ENCODE data around the gene CEP170.

Gene CEP170

GRCh38 chr1:243267914-243268653, 13.0 kb upstream of the CEP170 start:
- DNase-seq = peak; percentile 94

DNA sequence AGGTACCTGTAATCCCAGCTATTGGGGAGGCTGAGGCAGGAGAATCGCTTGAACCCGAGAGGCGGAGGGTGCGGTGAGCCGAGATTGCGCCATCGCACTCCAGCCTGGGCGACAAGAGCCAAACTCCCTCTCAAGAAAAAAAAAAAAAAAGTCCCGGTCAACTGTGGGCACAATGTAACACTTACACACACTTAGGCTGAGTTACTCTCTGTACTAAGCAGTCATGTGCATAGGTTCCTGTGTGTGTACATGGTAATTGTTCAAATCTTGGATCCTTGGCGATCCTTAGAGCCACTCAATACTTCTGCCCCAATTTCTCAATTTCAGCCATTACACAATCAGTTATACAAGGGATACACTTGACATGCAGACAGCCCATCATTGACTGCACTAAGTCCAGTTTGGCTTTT, 12.4 kb upstream of the CEP170 start:
- no peak for DNase-seq

DNA sequence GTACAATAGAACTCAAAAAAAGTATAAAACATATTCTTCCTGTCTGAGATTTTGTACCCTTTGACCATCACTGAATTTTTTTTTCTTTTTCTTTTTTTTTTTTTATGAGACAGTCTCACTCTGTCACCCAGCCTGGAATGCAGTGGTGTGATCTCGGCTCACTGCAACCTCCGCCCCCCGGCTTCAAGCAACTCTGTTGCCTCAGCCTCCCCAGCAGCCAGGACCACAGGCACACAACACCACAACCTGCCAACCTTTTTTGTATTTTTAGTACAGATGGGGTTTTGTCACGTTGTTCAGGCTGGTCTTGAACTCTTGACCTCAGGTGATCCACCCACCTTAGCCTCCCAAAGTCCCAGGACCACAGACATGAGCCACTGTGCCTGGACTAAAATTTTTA, 11.2 kb upstream of the CEP170 start:
- no peak for DNase-seq

DNA sequence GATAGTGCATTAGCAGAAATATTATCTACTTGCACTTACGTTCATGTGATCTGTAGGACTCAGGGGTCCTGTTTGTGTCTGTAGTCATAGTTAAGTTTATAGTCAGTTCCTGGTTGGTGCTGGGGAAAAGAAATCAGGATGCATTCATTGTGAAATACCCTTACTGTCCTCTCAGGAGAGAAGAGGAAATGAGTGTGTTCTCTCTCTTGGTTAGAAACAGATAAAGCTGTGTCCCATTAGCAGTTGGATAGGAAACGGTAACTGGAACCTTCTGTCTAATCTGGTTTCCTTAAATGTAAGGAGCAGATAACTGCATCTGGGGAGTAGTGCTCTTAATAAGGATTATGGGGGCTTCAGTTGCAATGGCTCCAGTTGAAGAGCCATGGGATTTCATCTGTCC, 9.6 kb upstream of the CEP170 start:
- DNase-seq = peak; percentile 87

- no peak for DNase-seq
Measured at GRCh38 chr1:243261390-243261789, 6.3 kb upstream of the CEP170 start.

- no peak for DNase-seq
Measured at GRCh38 chr1:243260221-243260880, 5.3 kb upstream of the CEP170 start.

DNA sequence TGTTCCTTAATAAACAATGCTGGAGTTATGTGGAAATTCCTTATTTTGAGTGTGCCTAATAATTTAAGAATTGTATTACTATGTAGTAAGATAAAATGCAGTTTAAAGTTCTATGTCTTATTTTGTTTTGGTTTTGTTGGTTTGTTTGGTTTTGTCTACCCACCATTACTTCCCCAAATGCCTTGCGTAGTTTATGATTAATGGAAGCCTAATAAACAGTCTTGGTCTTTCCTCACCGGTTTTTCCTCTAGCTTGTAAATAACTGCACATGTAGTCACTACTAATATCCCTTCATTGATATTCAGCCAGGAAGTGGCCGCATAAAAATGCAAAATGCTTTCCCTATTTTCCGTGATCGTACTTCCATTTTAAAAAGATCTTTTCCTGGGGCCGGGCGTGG, 3.6 kb upstream of the CEP170 start:
- DNase-seq = no peak

- DNase-seq = no peak
Measured at GRCh38 chr1:243257189-243257588, 2.1 kb upstream of the CEP170 start.

DNA sequence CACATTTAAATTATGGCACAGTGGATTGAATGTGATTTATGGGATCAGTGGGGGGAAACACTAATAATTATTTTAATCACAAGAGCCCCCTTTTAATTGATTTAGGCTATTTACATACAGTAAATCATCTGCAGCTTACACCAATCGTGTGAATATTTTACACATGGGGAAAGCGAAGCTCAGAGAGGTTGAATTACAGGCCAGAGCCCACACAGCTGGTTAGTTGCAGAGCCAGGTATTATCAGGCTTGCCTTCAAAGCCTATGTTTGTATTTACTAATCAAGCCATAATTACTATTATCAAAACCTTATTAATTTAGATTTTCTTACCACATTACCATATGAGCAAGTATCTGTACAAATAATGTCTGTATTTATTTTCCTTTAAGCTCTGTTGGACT, 1.5 kb upstream of the CEP170 start:
- DNase-seq = no peak

GRCh38 chr1:243255791-243256512, 871 bp upstream of the CEP170 start, which contains the start of gene SDCCAG8:
Gene SDCCAG8, plus strand, starts transcription at chr1:243256041. Its CDS starts 133 bp downstream, at chr1:243256174.
- peak; percentile 100 for DNase-seq

- peak; percentile 68 for DNase-seq
Measured at GRCh38 chr1:243254233-243254926, 701 bp downstream of the CEP170 start.

DNA sequence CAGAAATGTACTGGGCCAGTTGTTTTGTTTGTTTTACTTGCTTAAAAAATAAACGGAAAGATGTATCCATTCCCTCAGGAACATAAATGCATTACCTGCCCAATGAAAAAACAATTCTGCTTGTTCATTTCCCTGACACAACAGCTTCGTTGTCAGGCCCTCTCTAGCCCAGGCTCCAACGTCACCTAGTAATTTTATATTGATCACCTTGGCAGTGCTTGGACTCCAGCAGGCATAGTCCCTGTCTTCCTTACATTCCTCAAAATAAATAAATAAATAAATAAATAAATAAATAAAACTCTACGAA, 1.2 kb downstream of the CEP170 start:
- DNase-seq = peak; percentile 6

- DNase-seq = peak; percentile 12
Measured at GRCh38 chr1:243253211-243253925, 1.7 kb downstream of the CEP170 start.

DNA sequence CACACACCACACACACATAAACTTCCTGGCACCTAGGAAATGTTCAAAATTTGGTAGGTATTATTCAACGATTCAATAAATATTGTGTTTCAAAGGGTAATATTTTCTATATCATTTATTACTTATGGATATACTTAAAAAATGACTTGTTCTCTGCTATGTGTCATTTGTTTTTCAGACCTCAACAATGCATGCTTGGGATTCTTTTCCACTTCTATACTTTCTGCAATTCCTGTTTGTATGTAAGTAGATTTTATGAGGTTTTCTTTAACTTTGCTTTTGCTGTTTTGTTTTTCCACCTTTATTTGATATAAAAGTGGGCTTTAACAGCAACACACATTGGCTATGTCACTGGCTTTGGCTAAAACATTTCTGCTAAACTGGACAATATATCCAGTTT, 3.5 kb downstream of the CEP170 start:
- DNase-seq = peak; percentile 28

- DNase-seq = no peak
Measured at GRCh38 chr1:243250102-243250501, 5.0 kb downstream of the CEP170 start.

GRCh38 chr1:243249214-243249613, 5.9 kb downstream of the CEP170 start:
- no peak for DNase-seq

DNA sequence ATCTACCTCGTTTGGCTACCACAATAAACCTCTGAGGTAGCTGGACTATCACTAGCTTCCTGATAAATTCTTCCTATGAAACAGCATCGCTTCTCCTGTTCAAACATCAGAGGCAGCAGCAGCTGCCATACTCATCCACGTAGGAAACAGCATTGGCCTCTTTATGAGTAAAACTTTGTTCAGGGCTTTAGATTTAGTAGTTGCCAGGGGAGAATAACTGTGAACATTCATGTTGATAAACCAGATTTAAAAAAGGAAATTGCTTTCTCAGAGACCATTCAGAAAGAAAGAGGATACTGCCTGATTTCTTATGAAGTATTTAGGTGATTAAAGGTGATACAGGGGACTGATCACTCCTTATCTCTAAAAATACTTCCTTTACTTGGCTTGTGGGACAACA, 7.2 kb downstream of the CEP170 start:
- no peak for DNase-seq

DNA sequence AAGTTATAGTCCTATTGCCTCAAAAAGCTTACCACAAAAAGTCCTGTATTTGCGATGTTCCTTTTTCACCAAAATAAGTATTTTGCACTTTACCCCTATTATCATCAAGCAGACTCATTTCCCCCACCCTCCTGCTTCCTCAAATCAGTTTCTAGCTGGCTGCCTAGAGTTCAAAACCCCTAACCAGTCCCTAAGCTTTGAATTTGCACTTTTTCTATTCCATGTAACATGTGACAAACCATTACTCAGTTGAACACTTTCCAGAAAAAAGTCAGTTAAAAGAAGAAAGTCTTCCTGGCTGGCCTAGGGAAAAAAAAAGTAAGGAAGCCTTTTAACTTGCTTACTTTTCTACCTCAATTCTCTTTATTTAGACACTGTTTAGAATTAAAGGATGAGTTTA, 8.2 kb downstream of the CEP170 start:
- peak; percentile 34 for DNase-seq

GRCh38 chr1:243244432-243244841, 10.6 kb downstream of the CEP170 start:
- DNase-seq = no peak

GRCh38 chr1:243236604-243237252, 18.4 kb downstream of the CEP170 start:
- no peak for DNase-seq

DNA sequence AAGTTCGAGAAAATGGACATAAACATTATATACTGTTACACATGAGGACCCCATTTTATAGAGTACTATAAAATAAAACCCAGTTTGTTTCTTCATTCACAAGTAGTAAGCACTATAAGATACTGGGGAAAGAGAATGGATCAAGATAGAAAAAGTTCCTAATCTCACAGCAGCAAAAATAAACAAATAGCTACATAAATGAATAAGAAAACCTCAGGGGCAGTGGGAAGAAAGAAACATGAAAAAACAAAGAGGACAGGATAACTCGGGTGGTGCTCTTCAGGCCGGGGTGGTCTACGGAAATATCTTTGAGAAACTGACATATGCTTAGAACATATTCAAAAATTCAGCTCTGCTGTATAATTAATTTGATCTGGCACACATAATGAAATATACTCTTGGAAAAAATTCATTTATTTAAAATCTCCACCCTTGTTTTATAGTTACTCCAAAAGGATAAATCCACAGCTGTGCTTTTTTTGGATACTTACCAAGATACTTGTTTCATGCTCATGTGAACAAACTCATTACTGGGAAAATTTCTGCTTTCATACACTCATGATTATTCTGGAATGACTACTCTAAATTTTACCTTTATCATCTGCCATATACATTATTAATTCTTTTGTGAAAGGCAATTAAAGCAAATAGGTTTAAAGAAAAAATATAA, 20.0 kb downstream of the CEP170 start:
- peak; percentile 31 for DNase-seq

- peak; percentile 62 for DNase-seq
Measured at GRCh38 chr1:243233908-243234307, 21.2 kb downstream of the CEP170 start.
